HepG2 (cell line): ENCODE results near the gene TCF12. TPM values are rescaled to one million over a fixed set of nuclear protein-coding genes. Genes with fewer than 3 reads are reported as not detected.

Experiments used
- ADNP ChIP-seq: sonication (generic); formaldehyde crosslinking; IDR thresholded peaks from 2 replicates; pipeline ENCODE4 v1.4.0; 2020; ENCODE audit warnings: missing genetic modification reagents
- AGO2 ChIP-seq: fragments of 200-400 bp; formaldehyde crosslinking; optimal IDR thresholded peaks from 2 replicates; pipeline ENCODE3; 2017; ENCODE audit warnings: mild to moderate bottlenecking, low read depth, low read length, moderate library complexity
- CBX2 ChIP-seq, 2 experiments: fragments of 200-600 bp in 1 of 2; sonication (generic); formaldehyde crosslinking in 1 of 2; IDR thresholded peaks; 2 replicates each; pipeline versions ENCODE4 v1.7.0 to v1.8.1; 2018 to 2022; ENCODE audit warnings: low read depth in 2 of 2, low read length in 1 of 2, mild to moderate bottlenecking in 1 of 2, missing genetic modification reagents in 1 of 2
- CBX5 ChIP-seq: sonication (generic); formaldehyde crosslinking; IDR thresholded peaks from 2 replicates; pipeline ENCODE4 v1.4.0; 2020; ENCODE audit warnings: missing genetic modification reagents, borderline replicate concordance
- FOXJ3 ChIP-seq: sonication (generic); formaldehyde crosslinking; IDR thresholded peaks from 2 replicates; pipeline ENCODE4 v1.4.0; 2020; ENCODE audit warnings: missing genetic modification reagents, mild to moderate bottlenecking, borderline replicate concordance
- MED8 ChIP-seq: sonication (generic); formaldehyde crosslinking; IDR thresholded peaks from 2 replicates; pipeline ENCODE4 v1.8.1; 2023; ENCODE audit warnings: mild to moderate bottlenecking, missing genetic modification reagents; ENCODE audit not compliant: insufficient replicate concordance
- POLR2G ChIP-seq: fragments of 200-400 bp; formaldehyde crosslinking; IDR thresholded peaks from 2 replicates; pipeline ENCODE4 v1.6.1; 2018; ENCODE audit warnings: mild to moderate bottlenecking, low read depth, low read length, moderate library complexity
- SAFB2 ChIP-seq: sonication (generic); formaldehyde crosslinking; IDR thresholded peaks from 2 replicates; pipeline ENCODE4 v1.5.1; 2020; ENCODE audit warnings: missing genetic modification reagents, low read depth, mild to moderate bottlenecking, borderline replicate concordance
- SAP130 ChIP-seq: IDR thresholded peaks from 2 replicates; pipeline ENCODE4 v1.6.1; 2016; ENCODE audit warnings: low read depth
- SNAPC4 ChIP-seq: sonication (generic); formaldehyde crosslinking; IDR thresholded peaks from 2 replicates; pipeline ENCODE4 v1.4.0; 2020; ENCODE audit warnings: mild to moderate bottlenecking, missing genetic modification reagents
- SOX6 ChIP-seq, 2 experiments: fragments of 450-650 bp in 1 of 2; sonication (generic) in 1 of 2; formaldehyde crosslinking in 1 of 2; IDR thresholded peaks; 2 replicates each; pipeline versions ENCODE4 v1.4.0 to v1.6.1; 2017 to 2020; ENCODE audit warnings: antibody characterized with exemption in 1 of 2, mild to moderate bottlenecking in 1 of 2, missing genetic modification reagents in 1 of 2
- SRSF1 ChIP-seq: fragments of 200-400 bp; formaldehyde crosslinking; optimal IDR thresholded peaks from 2 replicates; pipeline ENCODE3; 2017; ENCODE audit warnings: mild to moderate bottlenecking, low read depth, low read length, moderate library complexity
- SSRP1 ChIP-seq: IDR thresholded peaks from 2 replicates; pipeline ENCODE4 v1.6.1; 2016; ENCODE audit warnings: control low read depth
- TBP ChIP-seq: sonication (generic); formaldehyde crosslinking; IDR thresholded peaks from 2 replicates; pipeline ENCODE4 v1.5.0; 2020; ENCODE audit warnings: missing genetic modification reagents
- ZC3H13 ChIP-seq: sonication (generic); formaldehyde crosslinking; IDR thresholded peaks from 2 replicates; pipeline ENCODE4 v1.8.1; 2023; ENCODE audit warnings: mild to moderate bottlenecking, missing genetic modification reagents, moderate library complexity
- ZFP41 ChIP-seq: sonication (generic); formaldehyde crosslinking; IDR thresholded peaks from 2 replicates; pipeline ENCODE4 v1.4.0; 2020; ENCODE audit warnings: mild to moderate bottlenecking, missing genetic modification reagents, borderline replicate concordance
- ZFP62 ChIP-seq: sonication (generic); formaldehyde crosslinking; IDR thresholded peaks from 2 replicates; pipeline ENCODE4 v1.4.0; 2020; ENCODE audit warnings: missing genetic modification reagents
- ZNF12 ChIP-seq: sonication (generic); formaldehyde crosslinking; IDR thresholded peaks from 2 replicates; pipeline ENCODE4 v1.5.0; 2020; ENCODE audit warnings: missing genetic modification reagents
- ZNF3 ChIP-seq: IDR thresholded peaks from 2 replicates; pipeline ENCODE4 v1.7.0; 2017; ENCODE audit warnings: inconsistent platforms
- ZNF331 ChIP-seq: sonication (generic); formaldehyde crosslinking; IDR thresholded peaks from 2 replicates; pipeline ENCODE4 v1.4.0; 2020; ENCODE audit warnings: missing genetic modification reagents
- ZNF530 ChIP-seq: sonication (generic); formaldehyde crosslinking; IDR thresholded peaks from 2 replicates; pipeline ENCODE4 v1.5.0; 2020; ENCODE audit warnings: low read depth, mild to moderate bottlenecking, missing genetic modification reagents
- ZNF605 ChIP-seq: sonication (generic); formaldehyde crosslinking; IDR thresholded peaks from 2 replicates; pipeline ENCODE4 v1.8.0; 2022; ENCODE audit warnings: mild to moderate bottlenecking, missing genetic modification reagents
- ZNF713 ChIP-seq: sonication (generic); formaldehyde crosslinking; IDR thresholded peaks from 2 replicates; pipeline ENCODE4 v1.4.0; 2020; ENCODE audit warnings: mild to moderate bottlenecking, missing genetic modification reagents
- ZNF761 ChIP-seq: sonication (generic); formaldehyde crosslinking; conservative IDR thresholded peaks from 2 replicates; pipeline ENCODE4 v1.4.0; 2020; ENCODE audit warnings: mild to moderate bottlenecking, missing genetic modification reagents
- ZNF766 ChIP-seq: sonication (generic); formaldehyde crosslinking; IDR thresholded peaks from 2 replicates; pipeline ENCODE4 v1.5.0; 2020; ENCODE audit warnings: missing genetic modification reagents, borderline replicate concordance
- ZNF816 ChIP-seq: sonication (generic); formaldehyde crosslinking; IDR thresholded peaks from 2 replicates; pipeline ENCODE4 v1.8.0; 2022; ENCODE audit warnings: missing genetic modification reagents, mild to moderate bottlenecking, borderline replicate concordance
- polyA plus RNA-seq, 8 experiments: library from polyadenylated mRNA; depleted of rRNA in 3 of 8; stranded (reverse) in 7 of 8; unstranded in 1 of 8; fragments of >200 nt; fragmentation: Illumina TruSeq in 4 of 8; extraction: Trizol in 4 of 8; gene quantifications; 2 replicates each; pipeline versions ENCODE4 v1.2.1 to v1.2.3, GENCODE V29; 2011 to 2016; ENCODE audit warnings: low read depth in 4 of 8, missing spikeins in 1 of 8, mixed read lengths in 1 of 8; ENCODE audit not compliant: insufficient read depth in 1 of 8
- total RNA-seq, 5 experiments: library from RNA; depleted of rRNA; stranded (reverse); fragments of >200 nt; fragmentation: Illumina TruSeq; extraction: Trizol; gene quantifications; 2 replicates each; pipeline ENCODE4 v1.2.3, GENCODE V29; 2016; ENCODE audit warnings: low read depth in 1 of 5
- TF ChIP-seq, protein P1 (sequence below): sonication (generic); formaldehyde crosslinking; IDR thresholded peaks from 2 replicates; pipeline ENCODE4 v1.5.0; 2020; ENCODE audit warnings: missing genetic modification reagents

Gene TCF12
- total and polyA plus RNA-seq, 2 of the 13 experiments (the other 11 are each of a cell fraction or from before 2014, with no cell fraction given), result 48.6 to 51.1 TPM

- TF ChIP-seq SRSF1 (no peak), POLR2G (no peak), ZNF3 (CRISPR knock-in tag) (no peak), CBX2 (IDR thresholded peaks at IDR 0.05; ENCODE audit: low read depth, low read length) (no peak), CBX2 (CRISPR knock-in tag; IDR thresholded peaks at IDR 0.05; ENCODE audit: low read depth) (no peak), AGO2 (no peak), CBX5 (no peak), TBP (CRISPR knock-in tag) (no peak), ZNF605 (no peak), ZNF816 (CRISPR knock-in tag) (no peak), SSRP1 (CRISPR knock-in tag) (no peak), ZNF713 (CRISPR knock-in tag) (no peak), ZFP41 (CRISPR knock-in tag) (no peak), ZNF12 (CRISPR knock-in tag) (no peak), ZNF761 (CRISPR knock-in tag) (no peak), ZNF766 (CRISPR knock-in tag) (no peak), ZNF331 (CRISPR knock-in tag) (peak; percentile 32; the same call in 1 of the 2 replicates), SAP130 (CRISPR knock-in tag) (peak; percentile 35), MED8 (CRISPR knock-in tag) (no peak), FOXJ3 (CRISPR knock-in tag) (peak; percentile 37; the same call in 1 of the 2 replicates), ZNF530 (CRISPR knock-in tag) (no peak), ADNP (CRISPR knock-in tag) (no peak), SOX6 (IDR thresholded peaks at IDR 0.05) (no peak), SOX6 (CRISPR knock-in tag; IDR thresholded peaks at IDR 0.05) (peak; percentile 59; the same call in 1 of the 2 replicates), ZC3H13 (no peak), SNAPC4 (no peak), SAFB2 (no peak), ZFP62 (CRISPR knock-in tag) (no peak)
- TF ChIP-seq, protein P1, sequence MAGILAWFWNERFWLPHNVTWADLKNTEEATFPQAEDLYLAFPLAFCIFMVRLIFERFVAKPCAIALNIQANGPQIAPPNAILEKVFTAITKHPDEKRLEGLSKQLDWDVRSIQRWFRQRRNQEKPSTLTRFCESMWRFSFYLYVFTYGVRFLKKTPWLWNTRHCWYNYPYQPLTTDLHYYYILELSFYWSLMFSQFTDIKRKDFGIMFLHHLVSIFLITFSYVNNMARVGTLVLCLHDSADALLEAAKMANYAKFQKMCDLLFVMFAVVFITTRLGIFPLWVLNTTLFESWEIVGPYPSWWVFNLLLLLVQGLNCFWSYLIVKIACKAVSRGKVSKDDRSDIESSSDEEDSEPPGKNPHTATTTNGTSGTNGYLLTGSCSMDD (CRISPR knock-in tag), result no peak
Measured at GRCh38 chr15:56957812-56958406, 39.5 kb downstream of the TCF12 start (continued).
